ENCODE data around the gene TBC1D28.

- TF ChIP-seq CTCF (conservative IDR thresholded peaks at IDR 0.05; ENCODE audit: low read length) (no peak), EZH2phosphoT487 (IDR thresholded peaks at IDR 0.05; ENCODE audit: borderline replicate concordance) (no peak)
These were observed 17.9 kb downstream of the TBC1D28 start for GRCh38 chr17:18626152-18626870.
